AG09319 (cell line): ENCODE measurements around the gene XAF1.
"Not testable (repeated sequence)": the region's sequence is repeated elsewhere in the genome, so short reads cannot be mapped to it uniquely, and the experiment has no call there.

Experiments
- DNase-seq: peaks from one replicate; pipeline ENCODE4 v3.0.0-alpha.2; 2010; ENCODE audit warnings: low read depth; ENCODE audit errors: extremely low read depth
- TF ChIP-seq, protein P1 (sequence below): IDR thresholded peaks from 2 replicates; pipeline ENCODE4 v1.5.1; 2011; ENCODE audit warnings: low read depth, mild to moderate bottlenecking, inconsistent platforms, low read length, moderate library complexity

The XAF1 gene

DNA sequence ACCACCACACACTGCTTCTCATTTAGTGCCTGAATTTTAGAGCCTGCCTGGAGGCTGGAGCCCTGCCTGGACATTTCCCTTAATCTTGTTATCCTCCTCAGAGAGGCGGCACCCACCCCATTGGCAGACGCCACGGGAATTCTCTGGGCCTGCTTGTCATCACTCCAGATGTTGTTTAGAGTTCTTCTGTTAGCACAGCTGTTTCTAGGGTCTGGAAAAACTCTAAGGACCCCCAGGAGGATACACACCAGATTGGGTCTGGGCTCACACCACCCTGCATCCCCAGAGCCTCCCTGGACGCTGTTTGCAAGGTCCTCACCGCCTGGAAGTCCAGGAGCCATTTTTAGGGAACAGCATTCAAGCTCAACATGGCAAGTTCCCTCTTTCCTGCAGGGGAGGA is 565 bp upstream of the XAF1 start:
- TF ChIP-seq, protein P1, sequence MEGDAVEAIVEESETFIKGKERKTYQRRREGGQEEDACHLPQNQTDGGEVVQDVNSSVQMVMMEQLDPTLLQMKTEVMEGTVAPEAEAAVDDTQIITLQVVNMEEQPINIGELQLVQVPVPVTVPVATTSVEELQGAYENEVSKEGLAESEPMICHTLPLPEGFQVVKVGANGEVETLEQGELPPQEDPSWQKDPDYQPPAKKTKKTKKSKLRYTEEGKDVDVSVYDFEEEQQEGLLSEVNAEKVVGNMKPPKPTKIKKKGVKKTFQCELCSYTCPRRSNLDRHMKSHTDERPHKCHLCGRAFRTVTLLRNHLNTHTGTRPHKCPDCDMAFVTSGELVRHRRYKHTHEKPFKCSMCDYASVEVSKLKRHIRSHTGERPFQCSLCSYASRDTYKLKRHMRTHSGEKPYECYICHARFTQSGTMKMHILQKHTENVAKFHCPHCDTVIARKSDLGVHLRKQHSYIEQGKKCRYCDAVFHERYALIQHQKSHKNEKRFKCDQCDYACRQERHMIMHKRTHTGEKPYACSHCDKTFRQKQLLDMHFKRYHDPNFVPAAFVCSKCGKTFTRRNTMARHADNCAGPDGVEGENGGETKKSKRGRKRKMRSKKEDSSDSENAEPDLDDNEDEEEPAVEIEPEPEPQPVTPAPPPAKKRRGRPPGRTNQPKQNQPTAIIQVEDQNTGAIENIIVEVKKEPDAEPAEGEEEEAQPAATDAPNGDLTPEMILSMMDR, result no peak
- DNase-seq, result peak; percentile 31

DNA sequence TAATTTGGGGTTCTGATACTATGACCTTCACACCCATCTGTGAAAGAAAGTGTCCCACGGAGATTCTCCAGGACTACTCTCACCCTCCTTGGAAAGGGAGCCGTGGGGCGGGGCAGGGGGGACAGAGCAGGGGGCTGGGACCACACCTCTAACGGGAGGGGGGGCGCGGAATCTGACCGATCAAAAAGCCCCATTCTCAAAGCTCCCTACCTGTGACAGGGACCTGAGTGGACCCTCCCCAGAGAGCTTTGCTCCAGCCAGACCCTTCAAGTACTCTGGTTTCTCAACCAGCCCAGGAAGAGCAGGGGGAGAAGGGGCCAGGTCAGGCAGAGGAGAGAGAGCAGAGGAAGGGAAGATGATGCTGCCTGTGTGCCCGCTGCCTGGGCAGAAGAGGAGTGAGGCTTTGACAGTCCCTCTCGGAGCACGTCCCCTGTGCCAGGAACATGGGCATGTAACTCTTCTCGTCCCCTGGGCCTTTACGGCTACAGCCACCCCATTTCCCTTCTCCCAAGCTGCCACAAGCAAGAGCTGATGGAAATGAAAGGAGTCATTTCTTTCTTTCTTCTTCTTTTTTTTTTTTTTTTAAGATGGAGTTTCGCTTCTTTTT is 682 bp downstream of the XAF1 start:
- TF ChIP-seq, protein P1, result no peak
- DNase-seq, result no peak

DNA sequence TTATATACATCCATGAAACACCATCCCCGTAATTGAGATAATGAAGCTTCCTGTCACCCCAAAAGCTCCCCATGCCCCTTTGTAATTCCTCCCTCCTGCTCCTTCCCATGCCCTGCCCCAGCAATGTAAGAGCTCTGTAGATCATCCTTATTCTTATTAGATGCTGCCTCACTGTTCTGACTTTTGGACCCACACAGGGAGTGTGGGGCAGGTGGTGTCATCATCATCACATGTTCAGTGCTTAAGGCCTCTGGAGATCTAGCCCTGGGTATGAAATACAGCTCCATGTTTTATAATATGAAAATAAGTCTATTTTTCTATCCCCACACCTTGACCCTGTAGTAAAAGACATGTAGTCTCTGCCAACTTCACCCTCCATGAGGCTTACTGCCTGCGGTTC is 1.9 kb downstream of the XAF1 start:
- TF ChIP-seq, protein P1, result no peak
- DNase-seq, result no peak

DNA sequence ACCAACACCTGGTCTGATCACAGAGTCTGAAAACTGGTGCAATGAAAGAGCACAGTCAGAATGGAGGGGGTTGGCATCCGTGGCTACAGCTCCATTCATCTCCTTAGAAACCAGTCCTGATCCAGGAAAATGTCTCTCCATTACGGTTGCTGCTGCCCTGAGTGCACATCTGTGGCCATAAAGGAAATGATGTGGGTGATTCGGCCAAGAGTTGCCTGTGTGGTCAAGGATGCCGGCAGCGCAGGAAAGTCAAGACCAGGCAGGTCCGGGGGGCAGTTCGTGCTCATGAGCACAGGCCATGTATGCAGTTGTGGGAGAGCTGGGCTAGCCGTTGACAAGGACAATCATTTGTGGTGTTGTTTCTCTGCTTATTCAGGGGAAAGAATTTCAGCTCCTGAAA is 5.9 kb downstream of the XAF1 start:
- TF ChIP-seq, protein P1, result no peak
- no peak for DNase-seq

DNA sequence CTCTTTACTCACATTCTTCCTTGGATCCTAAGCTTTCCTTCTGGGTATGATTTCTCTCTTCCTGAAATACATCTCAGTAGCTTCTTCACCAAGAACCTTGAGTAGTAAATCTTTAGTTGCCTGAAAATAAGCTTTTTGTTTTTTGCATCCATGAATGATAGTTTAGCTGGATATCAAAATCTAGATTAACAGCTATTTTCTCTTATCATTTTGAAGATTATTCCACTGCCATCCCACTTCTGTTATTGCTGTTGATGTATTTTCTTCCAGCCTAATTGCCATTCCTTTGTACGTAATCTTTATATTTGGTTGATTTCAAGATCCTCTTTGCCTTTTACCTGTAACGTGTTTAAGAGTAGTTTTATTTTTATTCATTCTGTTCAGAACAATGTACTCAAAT is 12.6 kb downstream of the XAF1 start:
- DNase-seq, result no peak
- TF ChIP-seq, protein P1, result no peak

DNA sequence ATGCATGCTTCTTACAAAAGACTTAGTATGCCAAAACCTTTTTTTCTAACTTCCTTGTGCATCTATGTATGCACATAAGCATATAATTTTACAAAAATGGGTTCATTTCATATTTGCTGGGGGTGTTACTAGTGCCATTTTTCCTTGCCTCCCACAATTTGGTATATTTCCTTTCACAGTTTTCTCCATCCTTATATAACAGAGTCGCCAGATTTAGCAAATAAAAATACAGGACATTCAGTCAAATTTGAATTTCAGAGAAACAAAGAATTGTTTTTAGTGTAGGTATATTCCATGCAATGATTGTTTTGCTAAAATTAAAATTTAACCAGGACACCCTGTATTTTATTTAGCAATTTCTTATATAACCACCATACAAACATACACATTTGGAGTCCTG is 16.2 kb downstream of the XAF1 start:
- TF ChIP-seq, protein P1, result no peak

DNA sequence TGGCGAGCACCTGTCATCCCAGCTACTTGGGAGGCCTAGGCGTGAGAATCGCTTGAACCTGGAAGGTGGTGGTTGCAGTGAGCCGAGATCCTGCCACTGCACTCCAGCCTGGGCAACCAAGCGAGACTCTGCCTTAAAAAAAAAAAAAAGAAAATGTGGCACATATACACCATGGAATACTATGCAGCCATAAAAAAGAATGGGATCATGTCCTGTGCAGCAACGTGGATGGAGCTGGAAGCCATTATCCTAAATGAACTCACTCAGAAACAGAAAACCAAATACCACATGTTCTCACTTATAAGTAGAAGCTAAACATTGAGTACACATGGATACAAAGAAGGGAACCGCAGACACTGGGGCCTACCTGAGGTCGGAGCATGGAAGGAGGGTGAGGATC is 19.1 kb downstream of the XAF1 start:
- not testable (repeated sequence) for DNase-seq

More for the DNA sequence above, 16.2 kb downstream of the XAF1 start:
- DNase-seq, result no peak

DNA sequence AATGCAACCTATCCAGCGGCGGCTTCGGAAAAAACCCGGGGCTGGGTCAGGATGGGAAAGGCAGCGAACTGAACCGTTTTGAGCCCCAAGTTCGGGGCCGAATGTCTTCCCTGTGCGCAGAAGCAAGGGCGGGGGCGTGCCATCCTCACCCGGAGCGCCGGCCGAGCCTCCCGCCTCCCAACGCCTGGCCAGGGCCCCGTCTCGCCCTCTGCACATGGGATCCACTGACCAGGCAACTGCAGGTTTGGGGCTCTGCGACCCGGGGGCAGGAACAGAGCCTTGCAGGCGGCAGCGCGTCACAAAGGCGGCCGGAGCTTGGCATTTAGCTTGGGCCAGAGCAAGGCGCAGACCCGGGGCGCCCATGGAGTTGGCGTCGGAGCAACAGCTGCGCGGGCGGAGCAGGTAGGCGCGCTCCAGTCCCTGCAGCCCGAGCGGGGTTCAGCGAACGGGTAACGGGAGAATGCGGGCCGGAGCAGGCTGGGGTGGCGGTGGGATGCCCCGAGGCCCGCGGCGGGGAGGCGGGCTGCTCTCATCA is 20.1 kb downstream of the XAF1 start, which contains the start of gene FBXO39:
TSS of gene FBXO39 (plus strand) at position 345 of the 535 bp plus-strand sequence. CDS start 3,654 bp downstream, outside the sequence.
- TF ChIP-seq, protein P1, result no peak
- no peak for DNase-seq
